PFSK-1 (cell line): ENCODE measurements around the gene DOCK1.

Experiments used
- FOXP2 ChIP-seq: optimal IDR thresholded peaks from 2 replicates; pipeline ENCODE3; 2011; ENCODE audit warnings: borderline replicate concordance, control low read depth, inconsistent platforms; ENCODE audit not compliant: insufficient read depth; ENCODE audit errors: extremely low read length, extremely low read depth
- POLR2AphosphoS5 ChIP-seq: IDR thresholded peaks from 2 replicates; pipeline ENCODE4 v1.6.1; 2012; ENCODE audit warnings: low read depth, mild to moderate bottlenecking, control low read depth, low read length, moderate library complexity
- SIN3A ChIP-seq: IDR thresholded peaks from 2 replicates; pipeline ENCODE4 v1.6.1; 2012; ENCODE audit warnings: mild to moderate bottlenecking, low read length, moderate library complexity, borderline replicate concordance; ENCODE audit not compliant: insufficient read depth
- TAF1 ChIP-seq: IDR thresholded peaks from 2 replicates; pipeline ENCODE4 v1.6.1; 2012; ENCODE audit warnings: low read length, control low read depth, borderline replicate concordance; ENCODE audit not compliant: insufficient read depth
- TF ChIP-seq, protein P1 (sequence below), 2 experiments: IDR thresholded peaks; 2 replicates each; pipeline versions ENCODE4 v1.6.1 to v1.8.0; 2011 to 2012; ENCODE audit warnings: low read depth in 2 of 2, low read length in 2 of 2, control low read depth in 1 of 2, inconsistent platforms in 1 of 2, mild to moderate bottlenecking in 1 of 2, moderate library complexity in 1 of 2; ENCODE audit not compliant: insufficient read depth in 1 of 2

The DOCK1 gene

DNA sequence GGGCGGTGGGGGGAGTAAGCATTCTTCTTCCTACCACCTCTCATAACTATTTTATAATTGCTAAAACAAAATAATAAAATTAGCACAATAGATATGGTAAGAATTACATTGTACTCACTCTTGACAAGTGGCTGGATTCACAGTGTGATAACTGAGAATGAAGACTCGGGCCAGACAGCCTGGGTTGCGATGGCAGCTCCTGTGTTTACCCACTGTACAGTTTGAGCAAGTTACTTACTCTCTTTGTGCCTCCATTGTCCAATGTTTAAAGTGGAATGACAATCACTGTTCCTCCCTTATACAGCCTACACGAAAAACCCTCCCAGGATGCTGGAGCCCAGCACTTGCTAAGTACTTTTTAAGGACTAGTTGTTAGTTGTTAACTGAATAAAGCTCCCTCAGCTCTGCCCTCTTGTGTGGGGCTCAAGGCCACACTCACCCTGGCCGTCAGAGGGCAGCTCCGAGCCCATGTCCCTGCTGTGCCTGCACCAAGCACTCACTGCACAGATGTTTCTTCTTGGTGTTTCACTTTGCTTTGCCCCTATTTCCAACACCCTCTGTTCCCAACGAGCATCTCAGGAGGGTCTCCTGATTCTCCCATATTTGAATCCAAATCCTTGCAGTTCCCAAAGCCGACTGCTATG, 587.5 kb downstream of the DOCK1 start:
- TF ChIP-seq TAF1 = no peak
- no peak for TF ChIP-seq SIN3A
- TF ChIP-seq, protein P1, sequence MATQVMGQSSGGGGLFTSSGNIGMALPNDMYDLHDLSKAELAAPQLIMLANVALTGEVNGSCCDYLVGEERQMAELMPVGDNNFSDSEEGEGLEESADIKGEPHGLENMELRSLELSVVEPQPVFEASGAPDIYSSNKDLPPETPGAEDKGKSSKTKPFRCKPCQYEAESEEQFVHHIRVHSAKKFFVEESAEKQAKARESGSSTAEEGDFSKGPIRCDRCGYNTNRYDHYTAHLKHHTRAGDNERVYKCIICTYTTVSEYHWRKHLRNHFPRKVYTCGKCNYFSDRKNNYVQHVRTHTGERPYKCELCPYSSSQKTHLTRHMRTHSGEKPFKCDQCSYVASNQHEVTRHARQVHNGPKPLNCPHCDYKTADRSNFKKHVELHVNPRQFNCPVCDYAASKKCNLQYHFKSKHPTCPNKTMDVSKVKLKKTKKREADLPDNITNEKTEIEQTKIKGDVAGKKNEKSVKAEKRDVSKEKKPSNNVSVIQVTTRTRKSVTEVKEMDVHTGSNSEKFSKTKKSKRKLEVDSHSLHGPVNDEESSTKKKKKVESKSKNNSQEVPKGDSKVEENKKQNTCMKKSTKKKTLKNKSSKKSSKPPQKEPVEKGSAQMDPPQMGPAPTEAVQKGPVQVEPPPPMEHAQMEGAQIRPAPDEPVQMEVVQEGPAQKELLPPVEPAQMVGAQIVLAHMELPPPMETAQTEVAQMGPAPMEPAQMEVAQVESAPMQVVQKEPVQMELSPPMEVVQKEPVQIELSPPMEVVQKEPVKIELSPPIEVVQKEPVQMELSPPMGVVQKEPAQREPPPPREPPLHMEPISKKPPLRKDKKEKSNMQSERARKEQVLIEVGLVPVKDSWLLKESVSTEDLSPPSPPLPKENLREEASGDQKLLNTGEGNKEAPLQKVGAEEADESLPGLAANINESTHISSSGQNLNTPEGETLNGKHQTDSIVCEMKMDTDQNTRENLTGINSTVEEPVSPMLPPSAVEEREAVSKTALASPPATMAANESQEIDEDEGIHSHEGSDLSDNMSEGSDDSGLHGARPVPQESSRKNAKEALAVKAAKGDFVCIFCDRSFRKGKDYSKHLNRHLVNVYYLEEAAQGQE (IDR thresholded peaks at IDR 0.05; ENCODE audit: insufficient read depth in 1 of 2, low read depth in 2 of 2, low read length in 2 of 2) = no peak
- TF ChIP-seq POLR2AphosphoS5 = no peak
- TF ChIP-seq FOXP2 = no peak

DNA sequence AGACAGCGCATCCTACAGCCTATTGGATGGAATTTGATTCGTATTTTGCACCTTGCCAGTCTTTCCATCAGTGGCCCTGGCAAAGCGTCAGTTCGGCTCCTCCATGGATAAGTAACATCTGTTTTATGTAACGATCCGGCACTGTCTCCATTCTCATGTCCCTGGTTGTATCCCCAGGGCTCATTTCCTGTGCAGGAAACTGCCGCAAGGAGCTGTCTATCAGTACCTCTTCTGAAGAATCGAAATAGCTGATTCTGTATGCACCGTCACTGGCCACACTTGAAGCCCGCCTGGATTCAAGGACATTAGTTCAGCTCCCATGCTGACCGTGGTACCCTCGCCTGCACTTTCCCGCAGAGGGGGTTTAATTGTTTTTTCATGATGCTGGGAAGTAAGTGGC, 590.8 kb downstream of the DOCK1 start:
- no peak for TF ChIP-seq SIN3A
- TF ChIP-seq, protein P1 (IDR thresholded peaks at IDR 0.05; ENCODE audit: insufficient read depth in 1 of 2, low read depth in 2 of 2, low read length in 2 of 2) = peak in 1 of 2 experiments; percentile 67; a peak in 1 of 4 replicates
- TF ChIP-seq POLR2AphosphoS5 = no peak
- no peak for TF ChIP-seq TAF1
- TF ChIP-seq FOXP2 = no peak

DNA sequence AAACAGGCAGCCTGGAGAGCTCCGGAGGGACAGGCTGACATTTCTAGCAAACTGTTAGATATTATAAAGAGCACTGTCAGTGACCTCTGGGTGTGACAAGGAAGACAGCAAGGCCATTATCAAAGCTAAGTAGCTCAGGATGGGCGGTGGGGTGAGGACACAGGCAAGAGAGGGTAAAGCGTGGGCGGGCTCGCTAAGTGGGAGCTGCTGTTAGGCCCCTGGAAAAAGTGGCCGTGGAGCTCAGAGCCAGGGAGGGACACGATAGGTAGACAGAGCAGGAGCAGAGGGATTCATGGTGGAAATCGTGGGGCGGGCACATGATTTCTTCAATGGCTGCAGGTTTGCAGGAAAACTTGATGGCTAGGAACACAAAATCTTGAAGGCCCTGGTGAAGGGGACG, 592.5 kb downstream of the DOCK1 start:
- no peak for TF ChIP-seq SIN3A
- no peak for TF ChIP-seq POLR2AphosphoS5
- no peak for TF ChIP-seq FOXP2
- TF ChIP-seq TAF1 = no peak
- TF ChIP-seq, protein P1 (IDR thresholded peaks at IDR 0.05; ENCODE audit: insufficient read depth in 1 of 2, low read depth in 2 of 2, low read length in 2 of 2) = no peak

DNA sequence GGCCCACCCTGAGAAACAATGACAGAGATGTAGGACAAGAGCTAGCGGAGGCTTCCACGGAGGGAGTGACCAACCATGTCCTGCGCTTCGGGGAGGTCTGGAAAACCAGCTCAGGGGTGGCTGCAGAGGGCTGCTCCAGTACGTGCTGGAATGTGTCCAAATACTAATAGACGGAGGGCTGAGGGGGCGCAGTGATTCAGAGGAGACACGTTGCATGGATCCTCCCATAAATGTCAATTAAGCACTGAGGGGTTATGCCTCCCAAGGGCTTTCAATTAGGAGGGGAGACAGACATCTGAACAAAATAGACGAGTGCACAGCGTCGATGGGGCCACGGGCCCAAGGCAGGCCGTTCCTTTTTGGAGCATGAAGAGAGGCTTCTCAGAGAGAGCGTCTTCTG, 592.9 kb downstream of the DOCK1 start:
- TF ChIP-seq, protein P1 (IDR thresholded peaks at IDR 0.05; ENCODE audit: insufficient read depth in 1 of 2, low read depth in 2 of 2, low read length in 2 of 2) = no peak
- TF ChIP-seq POLR2AphosphoS5 (no peak), FOXP2 (no peak), TAF1 (no peak), SIN3A (no peak)
